Astrocyte of the cerebellum (primary cell): ENCODE data around the gene KAT8.

Experiments used
- DNase-seq: peaks from one replicate; pipeline ENCODE4 v3.0.0-alpha.2; 2011; ENCODE audit warnings: low read depth
- H3K4me3 ChIP-seq: 2 replicates; pipeline ENCODE4 v1.5.1; 2011; ENCODE audit warnings: mild to moderate bottlenecking, low read depth, low read length, moderate library complexity
- in situ Hi-C: cut with HindIII; loops from 2 replicates; pipeline ENCODE4 v1.10.0; 2017; ENCODE audit warnings: low sequenced_read_pairs
- TF ChIP-seq, protein P1 (sequence below): IDR thresholded peaks from 2 replicates; pipeline ENCODE4 v1.5.1; 2012; ENCODE audit warnings: low read length, low read depth, moderate library complexity, mild to moderate bottlenecking; ENCODE audit errors: missing control alignments

The KAT8 gene

GRCh38 chr16:31131416-31131815 lies 14.0 kb downstream of the KAT8 start:
- TF ChIP-seq, protein P1, sequence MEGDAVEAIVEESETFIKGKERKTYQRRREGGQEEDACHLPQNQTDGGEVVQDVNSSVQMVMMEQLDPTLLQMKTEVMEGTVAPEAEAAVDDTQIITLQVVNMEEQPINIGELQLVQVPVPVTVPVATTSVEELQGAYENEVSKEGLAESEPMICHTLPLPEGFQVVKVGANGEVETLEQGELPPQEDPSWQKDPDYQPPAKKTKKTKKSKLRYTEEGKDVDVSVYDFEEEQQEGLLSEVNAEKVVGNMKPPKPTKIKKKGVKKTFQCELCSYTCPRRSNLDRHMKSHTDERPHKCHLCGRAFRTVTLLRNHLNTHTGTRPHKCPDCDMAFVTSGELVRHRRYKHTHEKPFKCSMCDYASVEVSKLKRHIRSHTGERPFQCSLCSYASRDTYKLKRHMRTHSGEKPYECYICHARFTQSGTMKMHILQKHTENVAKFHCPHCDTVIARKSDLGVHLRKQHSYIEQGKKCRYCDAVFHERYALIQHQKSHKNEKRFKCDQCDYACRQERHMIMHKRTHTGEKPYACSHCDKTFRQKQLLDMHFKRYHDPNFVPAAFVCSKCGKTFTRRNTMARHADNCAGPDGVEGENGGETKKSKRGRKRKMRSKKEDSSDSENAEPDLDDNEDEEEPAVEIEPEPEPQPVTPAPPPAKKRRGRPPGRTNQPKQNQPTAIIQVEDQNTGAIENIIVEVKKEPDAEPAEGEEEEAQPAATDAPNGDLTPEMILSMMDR: no peak
- H3K4me3 ChIP-seq: no peak overlapping the region
- in situ Hi-C loops: no loop called here
- no peak for DNase-seq

DNA sequence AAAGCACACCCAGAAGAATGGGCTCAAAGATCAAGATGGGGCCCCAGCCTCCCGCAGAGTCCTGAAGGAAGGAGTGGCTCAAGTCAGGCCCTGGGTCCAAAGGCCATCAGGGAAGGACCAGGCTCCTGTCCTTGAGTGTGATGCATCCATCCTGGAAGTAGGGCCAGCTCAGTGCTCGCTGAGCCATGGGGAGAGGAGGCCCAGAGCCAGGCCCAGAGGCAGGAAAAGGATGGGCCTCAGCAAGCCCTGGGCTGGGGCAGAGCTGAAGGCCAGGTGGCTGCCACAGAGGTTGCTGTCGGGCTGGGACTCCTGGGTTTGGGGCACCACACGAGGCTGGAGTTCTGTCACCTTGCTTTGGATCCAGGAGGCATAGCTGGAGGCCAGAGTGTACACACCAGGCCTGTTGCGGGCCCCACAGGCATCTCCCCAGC lies 14.4 kb downstream of the KAT8 start:
- no peak overlapping the region for H3K4me3 ChIP-seq
- DNase-seq: no peak
- in situ Hi-C loops: no loop called here
- TF ChIP-seq, protein P1: no peak

- no peak for DNase-seq
- in situ Hi-C loops: no loop called here
- no peak overlapping the region for H3K4me3 ChIP-seq
- TF ChIP-seq, protein P1: no peak
These were observed 15.0 kb downstream of the KAT8 start for GRCh38 chr16:31132303-31132979.

- TF ChIP-seq, protein P1: no peak
- no peak overlapping the region for H3K4me3 ChIP-seq
- in situ Hi-C loops: no loop called here
- no peak for DNase-seq
These were observed 15.6 kb downstream of the KAT8 start for GRCh38 chr16:31133046-31133501.

- no peak for DNase-seq
- TF ChIP-seq, protein P1: no peak
- H3K4me3 ChIP-seq: no peak overlapping the region
- in situ Hi-C loops: no loop called here
These were observed 16.7 kb downstream of the KAT8 start for GRCh38 chr16:31134091-31134571.

DNA sequence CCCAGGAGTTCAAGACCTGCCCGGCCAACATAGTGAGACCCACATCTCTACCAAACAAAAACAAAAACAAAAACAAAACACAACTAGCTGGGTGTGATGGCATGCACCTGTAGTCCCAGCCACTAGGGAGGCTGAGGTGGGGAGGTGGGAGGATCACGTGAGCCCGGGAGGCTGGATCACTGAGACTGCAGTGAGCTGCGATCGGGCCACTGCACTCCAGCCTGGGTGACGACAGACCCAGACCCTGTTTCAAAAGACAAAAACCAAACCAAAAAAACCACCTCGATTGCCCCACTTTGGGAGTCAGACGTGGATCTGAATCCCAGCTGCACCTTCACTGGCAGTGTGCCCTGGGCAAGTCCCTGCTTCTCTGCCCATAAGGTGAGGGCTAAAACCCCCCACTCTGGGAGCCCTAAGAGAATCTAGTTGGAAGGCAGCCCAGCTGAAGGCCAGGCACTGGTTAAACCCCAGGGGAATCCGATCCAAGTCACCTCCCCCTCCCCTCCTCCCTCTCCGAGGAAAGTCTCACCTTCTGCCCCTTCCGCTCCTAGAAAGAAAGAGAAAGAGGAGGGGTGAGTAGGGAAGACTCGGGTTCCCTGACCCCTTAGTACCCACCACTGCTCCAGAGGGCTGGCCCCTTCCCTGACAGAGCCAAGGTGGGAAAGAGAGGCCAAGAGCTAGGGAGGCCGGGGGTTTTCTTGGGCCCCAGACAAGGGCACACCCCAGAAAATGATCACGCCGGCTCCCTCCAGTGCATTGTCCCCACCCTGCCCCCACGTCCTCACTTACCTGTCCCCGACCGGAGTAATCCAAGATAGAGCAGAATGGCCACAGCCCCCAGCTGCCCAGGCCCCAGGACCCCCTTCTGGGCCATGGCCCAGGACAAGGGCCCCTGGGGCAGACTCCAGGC lies 17.4 kb downstream of the KAT8 start:
- TF ChIP-seq, protein P1: no peak
- no peak overlapping the region for H3K4me3 ChIP-seq
- in situ Hi-C loops: no loop called here
- DNase-seq: no peak
